HG03097 (cell line): Measurements from ENCODE around the gene ADCY1.

Experiments
- ATAC-seq: cut with Tn5 transposase; IDR thresholded peaks from one replicate; pipeline ENCODE4 v1.9.1; 2021; ENCODE audit not compliant: unreplicated experiment, low FRiP score

ADCY1 gene

GRCh38 chr7:45623157-45623556 is 49.0 kb downstream of the ADCY1 start:
- no peak for ATAC-seq

GRCh38 chr7:45623740-45624391 is 49.7 kb downstream of the ADCY1 start:
- ATAC-seq, result no peak

GRCh38 chr7:45624392-45624760 is 50.2 kb downstream of the ADCY1 start:
- no peak for ATAC-seq

- no peak for ATAC-seq
Measured at GRCh38 chr7:45625067-45625466, 50.9 kb downstream of the ADCY1 start.

- no peak for ATAC-seq
Measured at GRCh38 chr7:45625714-45626440, 51.7 kb downstream of the ADCY1 start.

GRCh38 chr7:45626441-45627430 is 52.6 kb downstream of the ADCY1 start:
- ATAC-seq, result no peak

- no peak for ATAC-seq
Measured at GRCh38 chr7:45627691-45628456, 53.7 kb downstream of the ADCY1 start.

- ATAC-seq, result no peak
Measured at GRCh38 chr7:45631569-45631968, 57.4 kb downstream of the ADCY1 start.

GRCh38 chr7:45636733-45637132 is 62.6 kb downstream of the ADCY1 start:
- no peak for ATAC-seq

GRCh38 chr7:45638916-45639315 is 64.7 kb downstream of the ADCY1 start:
- no peak for ATAC-seq

GRCh38 chr7:45642044-45642443 is 67.9 kb downstream of the ADCY1 start:
- ATAC-seq, result no peak

- ATAC-seq, result no peak
Measured at GRCh38 chr7:45643630-45644029, 69.5 kb downstream of the ADCY1 start.

- no peak for ATAC-seq
Measured at GRCh38 chr7:45644237-45644636, 70.1 kb downstream of the ADCY1 start.

- ATAC-seq, result no peak
Measured at GRCh38 chr7:45645141-45645969, 71.2 kb downstream of the ADCY1 start.

- no peak for ATAC-seq
Measured at GRCh38 chr7:45646207-45646821, 72.1 kb downstream of the ADCY1 start.

- no peak for ATAC-seq
Measured at GRCh38 chr7:45646996-45647825, 73.0 kb downstream of the ADCY1 start.

- ATAC-seq, result no peak
Measured at GRCh38 chr7:45647967-45648670, 74.0 kb downstream of the ADCY1 start.

GRCh38 chr7:45648671-45648995 is 74.5 kb downstream of the ADCY1 start:
- no peak for ATAC-seq
